Thymus (tissue), 11 donors: Measurements from ENCODE around the gene ZNF616. TPM values are rescaled to one million over a fixed set of nuclear protein-coding genes. Genes with fewer than 3 reads are reported as not detected.

Experiments used
- DNase-seq, 9 donors: peaks; one replicate each; pipeline ENCODE4 v3.0.0-alpha.2; 2013; ENCODE audit warnings: low spot score in 9 of 9, low read depth in 6 of 9, missing footprints in 1 of 9
- H3K27ac ChIP-seq, 2 donors: one replicate each; pipeline ENCODE4 v1.5.1; 2013; ENCODE audit warnings: control low read depth in 1 of 2, low read depth in 1 of 2, low read length in 1 of 2, mild to moderate bottlenecking in 1 of 2, moderate library complexity in 1 of 2
- H3K27me3 ChIP-seq, 2 donors: one replicate each; pipeline ENCODE4 v1.5.1; 2013; ENCODE audit warnings: low read length in 1 of 2; ENCODE audit not compliant: control insufficient read depth in 2 of 2, insufficient read depth in 1 of 2
- H3K36me3 ChIP-seq, 2 donors: one replicate each; pipeline ENCODE4 v1.5.1; 2013; ENCODE audit warnings: low read length in 1 of 2, mild to moderate bottlenecking in 1 of 2, moderate library complexity in 1 of 2; ENCODE audit not compliant: control insufficient read depth in 2 of 2, insufficient read depth in 2 of 2
- H3K4me1 ChIP-seq, 2 donors: one replicate each; pipeline ENCODE4 v1.5.1; 2013; ENCODE audit warnings: low read length in 2 of 2; ENCODE audit not compliant: control insufficient read depth in 2 of 2, insufficient read depth in 2 of 2
- H3K4me3 ChIP-seq, 2 donors: one replicate each; pipeline ENCODE4 v1.5.1; 2013; ENCODE audit warnings: low read length in 2 of 2, control low read depth in 1 of 2, mild to moderate bottlenecking in 1 of 2
- H3K9me3 ChIP-seq, 2 donors: one replicate each; pipeline ENCODE4 v1.5.1; 2013; ENCODE audit warnings: low read length in 1 of 2, mild to moderate bottlenecking in 1 of 2; ENCODE audit not compliant: control insufficient read depth in 2 of 2, insufficient read depth in 1 of 2
- WGBS: extraction: QIAGEN DNeasy Blood & Tissue Kit; methylation state at CpG from one replicate; pipeline ENCODE4 v1.1.7; 2013; 5-methylcytosine and 5-hydroxymethylcytosine counted together
- polyA plus RNA-seq: library from polyadenylated mRNA; stranded (reverse); fragments of 200-250 nt; gene quantifications from one replicate; pipeline ENCODE4 v1.2.3, GENCODE V29; 2013
- total RNA-seq: library from RNA; stranded (reverse); fragments of 120-200 nt; gene quantifications from one replicate; pipeline ENCODE4 v1.2.4, GENCODE V29; 2013
- donor health status: healthy.

Gene ZNF616
- total and polyA plus RNA-seq, 2 donors: 5.2 to 6.6 TPM

- H3K27ac ChIP-seq: peak within 1 kb of the TSS; percentile 33 to 85
- H3K9me3 ChIP-seq: peaks cover 6 to 27% of the 10 kb centered on the region in 2 donors
- peaks cover 4 to 5% of the 10 kb centered on the region in 2 donors for H3K4me1 ChIP-seq
- no peaks in the 10 kb centered on the region for H3K27me3 ChIP-seq
- H3K4me3 ChIP-seq: peak within 1 kb of the TSS; percentile 58 to 60
- DNase-seq: peak; percentile 21 to 79 (median 40)
- no peaks in the 10 kb centered on the region for H3K36me3 ChIP-seq
- whole genome bisulfite sequencing: 5% methylated on average over 59 of the region's 59 CpGs
Measured at GRCh38 chr19:52095172-52096014, 44.3 kb downstream of the ZNF616 start, which contains the start of gene ZNF841. ZNF841 (minus strand) TSS chr19:52095765; CDS start chr19:52084801, 10,964 bp downstream.

- Histone ChIP-seq H3K4me1 (peaks cover 4 to 5% of the 10 kb centered on the region in 2 donors), H3K36me3 (no peaks in the 10 kb centered on the region), H3K27me3 (no peaks in the 10 kb centered on the region), H3K4me3 (peak overlapping the region; percentile 58 to 60), H3K27ac (no peak overlapping the region), H3K9me3 (peaks cover 6 to 28% of the 10 kb centered on the region in 2 donors)
- DNase-seq: no peak
- 34% methylated on average over 12 of the region's 12 CpGs for WGBS
Measured at GRCh38 chr19:52094526-52095130, 45.1 kb downstream of the ZNF616 start.

GRCh38 chr19:52086481-52086880 is 53.3 kb downstream of the ZNF616 start:
- Histone ChIP-seq H3K9me3 (peaks cover 0 to 20% of the 10 kb centered on the region in 2 donors), H3K27ac (no peak overlapping the region), H3K27me3 (no peaks in the 10 kb centered on the region), H3K4me1 (no peaks in the 10 kb centered on the region), H3K36me3 (peaks cover 8 to 14% of the 10 kb centered on the region in 2 donors), H3K4me3 (no peak overlapping the region)
- no peak for DNase-seq

- Histone ChIP-seq H3K4me1 (no peaks in the 10 kb centered on the region), H3K9me3 (peaks cover 19% of the 10 kb centered on the region in 2 donors), H3K27me3 (no peaks in the 10 kb centered on the region), H3K4me3 (no peak overlapping the region), H3K27ac (no peak overlapping the region), H3K36me3 (peaks cover 20 to 36% of the 10 kb centered on the region in 2 donors)
- no peak for DNase-seq
- WGBS: 97% methylated on average over 5 of the region's 5 CpGs
Measured at GRCh38 chr19:52070496-52070895, 69.2 kb downstream of the ZNF616 start.

- Histone ChIP-seq H3K4me1 (no peaks in the 10 kb centered on the region), H3K27ac (no peak overlapping the region), H3K27me3 (no peaks in the 10 kb centered on the region), H3K4me3 (no peak overlapping the region), H3K36me3 (peaks cover 15 to 33% of the 10 kb centered on the region in 2 donors), H3K9me3 (peaks cover 18 to 24% of the 10 kb centered on the region in 2 donors)
- WGBS: 97% methylated on average over 2 of the region's 2 CpGs
- no peak for DNase-seq
Measured at GRCh38 chr19:52069653-52070052, 70.1 kb downstream of the ZNF616 start.

GRCh38 chr19:52066258-52066863 is 73.4 kb downstream of the ZNF616 start:
- peaks cover 14 to 33% of the 10 kb centered on the region in 2 donors for H3K36me3 ChIP-seq
- peaks cover 20 to 38% of the 10 kb centered on the region in 2 donors for H3K9me3 ChIP-seq
- H3K27me3 ChIP-seq: no peaks in the 10 kb centered on the region
- no peak for DNase-seq
- no peaks in the 10 kb centered on the region for H3K4me1 ChIP-seq
- no peak overlapping the region for H3K27ac ChIP-seq
- 98% methylated on average over 6 of the region's 6 CpGs for WGBS
- H3K4me3 ChIP-seq: no peak overlapping the region

GRCh38 chr19:52065399-52065798 is 74.3 kb downstream of the ZNF616 start:
- peaks cover 14 to 28% of the 10 kb centered on the region in 2 donors for H3K36me3 ChIP-seq
- 99% methylated on average over 6 of the region's 6 CpGs for WGBS
- H3K27ac ChIP-seq: no peak overlapping the region
- no peaks in the 10 kb centered on the region for H3K4me1 ChIP-seq
- no peak overlapping the region for H3K4me3 ChIP-seq
- H3K9me3 ChIP-seq: peaks cover 16 to 41% of the 10 kb centered on the region in 2 donors
- no peaks in the 10 kb centered on the region for H3K27me3 ChIP-seq
- no peak for DNase-seq
